HG03108 (cell line): ENCODE data around the gene VGLL4.
"Not testable (repeated sequence)": the region's sequence is repeated elsewhere in the genome, so short reads cannot be mapped to it uniquely, and the experiment has no call there.

Experiments used
- ATAC-seq: cut with Tn5 transposase; IDR thresholded peaks from one replicate; pipeline ENCODE4 v1.9.1; 2021; ENCODE audit warnings: moderate library complexity; ENCODE audit not compliant: unreplicated experiment

Gene VGLL4

DNA sequence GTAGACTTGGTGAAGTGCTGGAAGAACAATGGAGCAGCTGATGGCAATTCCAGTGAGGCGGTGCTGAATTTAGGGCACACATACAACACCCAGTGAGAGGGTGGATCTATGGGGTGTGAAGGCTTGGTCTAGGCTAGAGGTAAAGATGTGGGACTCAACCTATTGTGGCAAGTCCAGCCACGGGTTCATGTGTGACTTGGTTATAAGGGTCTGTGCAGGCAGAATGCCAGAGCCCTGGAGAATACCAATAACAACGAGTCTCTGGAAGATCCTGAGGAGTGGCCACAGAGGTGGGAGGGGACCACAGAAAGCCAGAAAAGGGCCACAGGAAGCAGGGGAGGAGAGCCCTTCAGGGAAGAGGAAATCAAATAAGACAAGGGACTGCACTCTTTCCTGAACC lies 55.0 kb downstream of the VGLL4 start:
- ATAC-seq = no peak

DNA sequence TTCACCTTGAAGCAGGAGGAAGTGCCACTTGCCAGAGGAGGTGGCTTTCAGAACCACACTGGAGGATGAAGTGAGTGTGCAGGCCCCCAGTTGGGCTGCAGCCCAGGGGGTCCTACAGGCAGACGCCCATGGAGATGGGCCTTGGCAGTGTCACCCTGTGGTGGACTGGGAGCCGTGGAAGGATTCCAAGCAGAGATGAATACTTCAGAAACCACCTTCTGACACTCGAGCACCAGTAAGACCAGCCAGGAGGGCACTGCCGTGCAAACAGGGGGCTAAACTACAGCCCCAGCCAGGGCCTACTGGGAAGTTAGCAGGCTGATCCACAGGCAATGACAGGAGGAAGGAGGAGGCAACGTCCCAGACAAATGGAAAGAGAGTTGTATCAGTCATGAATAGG lies 55.4 kb downstream of the VGLL4 start:
- no peak for ATAC-seq

GRCh38 chr3:11587766-11588165 lies 55.9 kb downstream of the VGLL4 start:
- ATAC-seq = no peak

- no peak for ATAC-seq
These were observed 59.1 kb downstream of the VGLL4 start for GRCh38 chr3:11584570-11584969.

- no peak for ATAC-seq
These were observed 60.1 kb downstream of the VGLL4 start for GRCh38 chr3:11583638-11584046.

- no peak for ATAC-seq
These were observed 60.5 kb downstream of the VGLL4 start for GRCh38 chr3:11583235-11583634.

- peak; percentile 50 for ATAC-seq
These were observed 61.3 kb downstream of the VGLL4 start for GRCh38 chr3:11582191-11582968.

- ATAC-seq = no peak
These were observed 62.2 kb downstream of the VGLL4 start for GRCh38 chr3:11581237-11582190.

GRCh38 chr3:11580645-11581044 lies 63.1 kb downstream of the VGLL4 start:
- no peak for ATAC-seq

DNA sequence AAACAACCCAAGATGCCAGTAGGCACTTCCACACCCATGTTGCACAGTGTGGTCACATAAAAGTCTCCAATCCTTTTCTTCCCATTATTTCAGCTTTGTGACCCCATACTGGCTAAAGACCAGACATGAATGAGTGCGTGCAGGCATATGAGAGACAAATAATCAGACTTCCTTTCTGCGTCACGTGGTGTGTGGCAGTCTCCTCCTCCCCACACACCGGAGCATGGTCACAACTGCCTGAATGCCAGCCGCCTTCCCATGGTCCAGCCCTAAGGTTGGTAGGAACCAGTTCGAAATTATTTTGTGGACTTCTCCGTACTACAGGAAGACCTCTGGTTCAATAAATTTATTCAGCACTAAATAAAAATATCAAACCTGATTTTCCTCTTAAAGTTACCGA lies 65.5 kb downstream of the VGLL4 start:
- no peak for ATAC-seq

DNA sequence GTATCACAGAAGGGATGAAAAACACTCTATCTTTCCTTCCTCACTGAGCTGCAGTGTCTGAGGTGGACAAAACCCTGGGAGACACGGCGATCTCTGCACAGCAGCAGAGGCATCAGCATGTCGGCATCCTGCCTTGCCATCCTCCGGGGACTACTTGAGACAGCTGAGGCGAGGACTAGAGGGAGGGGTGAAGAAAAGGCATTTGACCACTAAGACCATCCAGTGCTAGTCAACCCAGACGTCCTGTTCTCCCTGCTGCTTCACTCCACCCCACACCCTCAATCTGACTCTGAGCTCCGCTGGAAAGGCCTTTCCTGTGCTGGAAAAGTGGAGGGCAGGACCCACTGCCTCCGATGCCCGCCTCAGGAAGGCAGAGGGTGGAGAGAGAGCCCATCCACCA lies 67.3 kb downstream of the VGLL4 start:
- ATAC-seq = no peak

DNA sequence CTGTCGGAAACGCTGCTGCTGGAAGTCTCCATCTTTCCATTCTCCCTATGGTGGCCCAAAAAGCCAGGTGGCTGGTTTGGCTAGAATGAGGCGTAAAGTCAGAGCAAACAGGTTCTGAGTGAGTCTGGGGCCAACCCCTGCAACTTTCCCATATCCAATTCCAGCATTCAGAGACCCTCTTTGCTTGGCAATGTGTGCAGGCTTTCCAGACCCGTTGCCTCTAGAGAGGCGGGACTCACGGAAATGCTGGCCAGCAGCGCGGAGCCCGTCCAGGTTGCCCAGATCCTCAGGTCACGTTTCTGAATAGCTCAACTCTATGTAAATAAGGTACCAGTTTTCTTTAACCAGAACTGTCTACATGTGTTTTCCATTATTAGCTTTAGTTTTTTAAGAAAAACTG lies 68.0 kb downstream of the VGLL4 start:
- ATAC-seq = no peak

DNA sequence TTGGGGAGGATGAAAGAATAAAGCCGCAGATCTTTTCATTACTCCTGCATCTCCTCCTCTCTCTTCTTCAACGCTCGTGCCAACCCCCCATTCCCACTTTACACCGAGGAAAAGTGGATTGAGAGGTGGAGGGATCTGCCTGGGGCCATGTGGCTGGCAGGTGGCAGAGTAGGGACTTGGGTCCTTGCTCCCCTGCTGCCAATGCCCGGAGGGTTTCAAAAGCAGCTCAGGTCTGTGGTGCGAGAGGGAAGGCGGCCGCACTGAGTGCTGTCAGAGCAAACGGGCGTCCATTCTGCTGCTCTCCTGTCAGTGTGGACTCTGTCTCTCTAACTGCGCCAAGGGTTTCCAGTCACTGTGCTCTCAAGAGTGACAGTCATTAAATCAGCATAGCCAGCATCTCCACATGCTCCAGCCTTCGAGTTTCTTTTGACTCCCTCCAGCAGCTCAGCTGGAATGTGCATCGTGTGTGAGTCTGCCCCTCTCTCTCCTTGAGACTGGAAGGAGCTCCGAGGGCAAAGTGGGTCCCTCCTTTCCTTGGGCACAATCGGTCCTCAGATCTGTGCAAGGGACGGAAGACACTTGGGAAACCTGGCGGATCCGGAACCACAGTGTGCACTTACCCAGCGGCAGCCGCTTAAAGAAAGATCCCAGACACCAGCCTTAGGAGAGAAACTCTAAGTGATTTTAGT lies 68.6 kb downstream of the VGLL4 start:
- ATAC-seq = no peak

GRCh38 chr3:11572660-11573059 lies 71.1 kb downstream of the VGLL4 start:
- not testable (repeated sequence) for ATAC-seq

DNA sequence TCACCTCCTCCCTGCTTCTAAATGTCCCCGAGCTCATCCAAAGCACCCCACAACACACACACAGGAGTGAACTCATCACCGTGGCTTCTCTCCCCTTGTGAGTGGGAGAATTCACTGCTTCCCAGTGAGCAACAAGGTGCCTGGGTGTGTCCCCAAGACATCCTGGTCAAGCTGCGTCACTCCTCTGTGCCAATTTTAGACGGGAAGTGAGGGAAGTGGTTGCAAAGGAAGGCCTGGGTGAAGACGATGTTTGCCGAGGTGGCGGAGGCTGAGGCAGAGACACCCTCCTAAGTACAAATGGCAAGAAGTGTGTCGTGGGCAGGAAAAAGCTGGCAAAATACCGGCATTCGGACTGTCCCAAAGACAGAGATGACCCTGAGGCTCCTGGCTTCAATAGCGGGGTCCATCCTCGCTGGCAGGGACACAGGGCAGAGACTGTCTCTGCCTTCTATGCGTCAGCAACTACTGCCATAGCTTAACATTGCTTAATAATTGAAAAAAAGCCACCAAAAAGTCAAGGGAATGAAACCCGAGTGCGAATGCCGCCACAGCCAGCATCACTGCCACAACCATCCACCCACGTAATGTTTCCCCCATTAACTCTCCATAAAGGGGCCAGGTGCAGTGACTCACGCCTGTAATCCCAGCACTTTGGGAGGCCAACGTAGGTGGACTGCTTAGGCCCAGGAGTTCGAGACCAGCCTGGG lies 72.8 kb downstream of the VGLL4 start:
- no peak for ATAC-seq

DNA sequence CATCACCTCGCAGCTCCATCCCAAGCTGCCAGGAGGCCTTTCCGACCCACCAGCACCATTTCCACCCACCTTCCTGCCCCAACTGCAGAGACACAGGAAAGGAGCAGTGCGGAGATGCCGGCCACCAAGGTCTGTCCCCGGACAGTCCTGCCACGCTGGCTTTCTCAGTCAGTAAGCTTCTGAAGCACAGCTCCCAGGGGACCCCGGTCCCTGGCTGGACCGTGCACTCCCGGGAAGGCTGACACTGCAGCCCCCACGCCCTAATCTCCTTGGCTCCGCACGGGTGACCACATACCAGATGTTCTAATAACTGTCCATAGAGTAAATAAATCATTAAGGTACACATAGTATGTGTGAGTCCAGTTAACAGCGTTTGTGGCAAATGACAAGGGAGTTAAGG lies 73.5 kb downstream of the VGLL4 start:
- no peak for ATAC-seq

DNA sequence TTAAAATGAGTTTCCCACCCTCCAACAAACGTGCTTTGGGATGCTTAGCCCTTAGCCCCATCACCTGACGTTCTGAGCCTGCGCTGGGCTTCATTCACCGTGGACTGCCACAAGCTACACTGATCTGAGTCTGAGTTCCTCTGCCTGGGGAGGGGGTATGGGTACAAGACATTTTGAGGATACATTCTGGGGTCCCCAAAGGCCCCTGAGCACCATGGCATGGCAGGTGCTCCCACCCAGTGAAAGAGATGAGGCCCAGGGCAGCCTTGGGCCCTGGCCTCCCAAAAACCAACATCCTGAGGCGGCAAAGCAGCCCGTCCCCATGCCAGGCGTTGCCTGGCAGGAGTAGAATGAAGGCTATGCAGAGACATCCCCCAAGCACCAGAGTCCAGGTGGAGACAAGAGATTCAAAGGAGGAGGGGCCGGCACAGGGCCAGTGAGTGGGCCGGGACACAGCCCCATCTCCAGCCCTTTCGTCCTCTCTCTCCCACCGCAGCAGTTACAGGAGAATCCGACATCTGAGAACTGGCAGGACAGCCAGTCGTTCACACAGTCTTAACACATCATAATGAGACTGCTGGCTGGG lies 74.5 kb downstream of the VGLL4 start:
- no peak for ATAC-seq

DNA sequence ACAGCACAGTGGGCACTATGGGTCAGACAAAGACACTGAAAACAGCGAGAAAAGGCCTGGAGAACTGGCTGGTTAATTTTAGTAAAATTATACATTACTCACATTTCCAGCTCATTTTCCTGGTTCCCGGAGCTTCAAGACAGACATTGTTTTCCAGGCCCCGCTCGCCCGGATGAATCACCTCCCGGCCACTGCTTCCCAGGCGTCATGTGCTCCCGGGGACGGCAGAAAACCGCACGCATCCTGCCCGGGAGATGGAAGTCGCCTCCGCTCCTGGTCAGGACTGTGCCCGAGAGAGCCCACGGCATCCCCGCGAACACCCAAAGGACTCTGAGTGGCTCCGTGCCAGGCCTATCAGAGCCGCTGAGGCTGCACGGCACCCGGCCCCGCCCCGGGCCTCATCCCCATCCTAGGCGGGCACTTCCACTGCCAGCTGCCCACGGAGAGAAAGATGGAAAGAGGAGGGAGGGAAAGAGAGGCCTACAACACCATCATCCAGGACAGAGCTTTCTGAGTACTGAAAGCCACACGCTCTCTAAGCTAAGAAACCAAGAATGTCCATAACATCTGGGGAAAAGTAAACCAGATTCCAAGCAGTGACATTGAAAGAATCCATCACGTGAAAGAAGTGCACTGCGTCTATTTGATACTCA lies 75.1 kb downstream of the VGLL4 start:
- no peak for ATAC-seq

GRCh38 chr3:11567516-11568467 lies 75.9 kb downstream of the VGLL4 start:
- ATAC-seq = no peak
